Activated T-cell treated with anti-CD3 and anti-CD28 coated beads for 48 hours (primary cell): ENCODE data around the gene SEC22C.
A peak's percentile ranks its signal among the peaks of the same experiment; 100 is the strongest.
"Not testable (repeated sequence)": the region's sequence is repeated elsewhere in the genome, so short reads cannot be mapped to it uniquely, and the experiment has no call there.

Experiments
- DNase-seq: peaks from one replicate; pipeline ENCODE4 v3.0.0-alpha.2; 2020; ENCODE audit warnings: low read depth

The SEC22C gene, protein sequence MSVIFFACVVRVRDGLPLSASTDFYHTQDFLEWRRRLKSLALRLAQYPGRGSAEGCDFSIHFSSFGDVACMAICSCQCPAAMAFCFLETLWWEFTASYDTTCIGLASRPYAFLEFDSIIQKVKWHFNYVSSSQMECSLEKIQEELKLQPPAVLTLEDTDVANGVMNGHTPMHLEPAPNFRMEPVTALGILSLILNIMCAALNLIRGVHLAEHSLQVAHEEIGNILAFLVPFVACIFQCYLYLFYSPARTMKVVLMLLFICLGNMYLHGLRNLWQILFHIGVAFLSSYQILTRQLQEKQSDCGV

DNA sequence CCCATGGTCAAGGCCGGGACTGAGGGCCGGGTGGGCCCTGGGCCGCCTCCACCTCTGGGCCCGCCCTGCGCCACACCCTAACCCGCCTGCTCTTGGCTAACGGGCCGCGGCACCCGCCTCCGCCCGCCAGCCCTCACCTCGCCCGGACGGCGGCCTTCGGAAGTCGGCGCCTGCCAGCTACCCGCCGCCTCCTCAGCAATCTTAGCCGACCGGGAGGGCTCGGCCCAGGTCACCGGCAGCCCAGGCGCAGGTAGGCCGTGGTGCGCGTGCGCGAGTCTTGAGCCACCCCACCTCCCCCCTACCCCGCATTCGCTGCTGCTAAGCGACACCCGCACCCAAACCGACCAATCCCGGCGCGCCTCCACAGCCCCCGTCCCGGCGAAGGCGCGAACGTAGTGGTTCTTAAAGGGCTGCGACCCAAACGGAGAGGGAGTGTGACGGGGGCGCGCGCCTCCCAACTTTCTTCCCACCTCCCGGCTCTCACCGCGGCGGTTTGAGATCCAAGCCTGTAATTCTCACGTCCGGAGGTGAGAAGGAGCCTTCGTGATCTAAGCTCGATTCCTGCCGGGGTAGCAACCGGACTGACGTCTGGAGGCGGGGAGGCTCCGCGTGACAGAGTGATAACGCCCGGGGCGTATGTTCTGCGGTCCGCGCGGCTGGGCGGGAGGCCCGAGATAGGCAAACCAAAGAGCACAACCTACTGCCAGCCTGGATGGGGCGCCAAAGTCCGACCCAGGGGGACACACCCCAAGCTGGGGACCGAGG, at the start of gene SEC22C:
Gene SEC22C (minus strand): TSS at position 259 of the 765 bp plus-strand sequence. CDS start 12,921 bp downstream, outside the sequence.
- DNase-seq: peak; percentile 95

DNA sequence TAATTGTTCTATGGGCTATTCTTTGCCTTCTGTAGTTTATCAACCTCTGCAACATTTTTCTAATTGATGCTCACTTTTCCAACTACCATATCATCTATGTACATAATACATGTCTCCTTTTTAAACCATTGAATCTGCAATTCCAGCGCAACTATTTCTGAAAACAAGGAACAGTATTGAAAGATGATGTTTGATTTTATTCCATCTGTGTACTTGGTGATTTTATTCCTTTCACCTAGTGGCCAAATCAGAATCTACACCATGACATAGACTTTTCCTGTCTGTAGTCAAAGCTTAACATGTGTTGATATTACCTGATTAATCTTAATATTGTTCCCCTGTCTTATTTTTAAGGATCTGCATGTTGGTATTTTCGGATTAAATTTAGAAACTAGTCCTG, 31.7 kb upstream of the SEC22C start:
- DNase-seq: no peak

DNA sequence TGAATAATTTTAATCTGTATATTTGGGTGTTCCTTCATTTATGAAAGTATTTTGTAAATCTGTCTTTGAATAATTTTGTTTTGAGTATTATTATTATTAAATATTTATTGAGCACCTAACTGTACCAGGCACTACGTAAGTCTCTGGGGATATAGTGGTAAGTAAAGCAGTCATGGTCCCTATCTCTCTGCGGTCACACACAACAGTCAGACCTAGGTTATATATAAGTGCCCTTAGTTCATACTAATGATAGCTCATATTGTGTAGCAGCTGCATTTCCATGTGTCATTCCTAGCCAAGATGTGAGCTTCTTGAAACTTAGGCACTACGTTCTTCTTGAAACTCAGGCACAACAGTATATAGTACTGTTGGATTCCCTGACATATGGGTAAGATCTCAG, 31.2 kb upstream of the SEC22C start:
- no peak for DNase-seq

DNA sequence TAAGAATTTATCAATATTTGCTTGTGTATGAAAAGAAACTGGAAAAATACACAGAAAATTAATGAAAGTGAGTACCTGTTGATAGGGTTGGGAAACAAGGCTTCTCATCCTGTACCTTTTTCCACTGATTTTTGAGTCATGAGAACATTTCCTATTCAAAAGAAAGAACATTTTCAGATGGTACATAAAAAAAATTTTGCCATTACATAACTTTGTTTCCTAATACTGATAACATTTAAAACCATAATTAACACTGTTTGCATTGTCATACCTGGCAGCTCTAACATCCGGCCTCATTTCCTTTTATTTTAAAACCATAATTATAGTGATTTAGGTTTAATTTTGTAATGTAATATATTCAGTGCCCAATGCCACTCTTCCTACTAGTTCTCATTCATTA, 30.4 kb upstream of the SEC22C start:
- DNase-seq: no peak

DNA sequence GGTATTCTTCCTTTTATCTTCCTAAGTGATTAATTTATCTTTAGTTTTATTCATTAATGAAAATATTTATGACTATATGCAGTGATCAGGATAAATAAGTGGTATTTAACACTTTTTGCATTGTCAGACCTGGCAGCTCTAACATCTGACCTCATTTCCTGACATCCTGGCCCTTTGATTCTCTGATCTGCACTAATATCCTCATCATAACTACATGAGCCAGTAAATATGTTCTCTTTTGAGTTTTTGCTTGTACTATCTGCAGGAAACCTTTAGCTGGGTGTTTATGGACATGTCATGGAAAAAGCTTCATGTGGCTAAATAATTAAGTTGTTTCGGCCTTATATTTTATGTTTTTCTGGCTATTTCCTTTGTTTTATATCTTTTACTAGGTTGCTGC, 29.2 kb upstream of the SEC22C start:
- no peak for DNase-seq

DNA sequence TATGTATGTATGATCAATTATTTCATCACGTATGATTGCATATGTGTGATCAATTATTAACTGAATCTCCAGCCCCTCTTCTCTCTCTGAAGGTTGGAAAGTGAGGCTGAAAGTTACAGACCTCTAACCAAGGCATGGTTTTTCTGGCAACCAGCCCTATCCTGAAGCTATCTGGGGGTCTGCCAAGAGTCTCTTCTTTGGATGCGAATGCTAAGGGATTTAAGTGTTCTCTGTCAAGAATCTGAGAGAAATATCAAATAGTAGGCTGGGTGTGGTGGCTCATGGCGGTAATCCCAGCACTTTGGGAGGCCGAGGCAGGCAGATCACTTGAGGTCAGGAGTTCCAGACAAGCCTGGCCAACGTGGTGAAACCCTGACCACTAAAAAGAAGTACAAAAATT, 26.8 kb upstream of the SEC22C start:
- DNase-seq: no peak

DNA sequence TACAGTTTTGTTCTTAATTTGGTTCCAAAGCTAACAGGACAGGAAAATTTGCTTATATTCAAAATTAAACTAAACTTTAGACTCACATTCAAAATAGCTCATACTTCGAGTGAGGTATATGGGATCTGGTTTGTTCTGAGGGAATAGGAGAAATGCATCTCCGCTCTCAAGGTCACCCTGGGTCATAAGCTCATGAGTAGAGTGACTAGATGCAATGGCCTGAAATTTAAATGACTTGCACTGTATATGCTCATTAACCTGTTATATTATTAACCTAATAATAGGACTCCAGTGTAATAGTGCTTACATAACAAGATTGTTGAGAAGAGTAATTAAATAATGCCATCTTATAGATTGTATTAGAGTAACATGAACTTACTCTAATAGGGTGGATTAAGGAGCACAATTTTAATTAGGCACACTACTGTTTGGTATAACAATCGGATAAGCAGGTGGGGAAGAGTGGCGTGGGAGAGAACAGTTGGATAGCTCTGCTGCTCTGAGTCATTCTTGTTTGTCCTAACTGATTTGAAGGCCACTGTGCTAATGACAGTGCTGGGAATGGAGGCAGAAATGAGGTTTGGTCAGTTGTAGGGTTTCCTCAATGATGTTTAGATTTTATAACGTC, 23.9 kb upstream of the SEC22C start:
- no peak for DNase-seq

DNA sequence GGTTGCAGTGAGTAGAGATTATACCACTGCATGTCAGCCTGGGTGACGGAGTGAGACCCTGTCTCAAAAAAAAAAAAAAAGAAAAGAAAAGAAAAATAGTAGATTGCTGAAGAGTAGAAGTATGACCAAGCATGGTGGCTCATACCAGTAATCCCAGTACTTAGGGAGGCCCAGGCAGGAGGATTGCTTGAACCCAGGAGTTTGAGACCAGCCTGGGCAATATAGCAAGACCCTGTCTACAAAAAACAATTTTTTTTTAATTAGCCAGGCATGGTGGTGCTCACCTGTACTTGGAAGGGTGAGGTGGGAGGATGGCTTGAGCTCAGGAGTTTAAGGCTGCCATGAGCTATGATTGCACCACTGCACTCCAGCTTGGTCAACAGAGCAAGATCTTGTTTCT, 21.2 kb upstream of the SEC22C start:
- DNase-seq: no peak

DNA sequence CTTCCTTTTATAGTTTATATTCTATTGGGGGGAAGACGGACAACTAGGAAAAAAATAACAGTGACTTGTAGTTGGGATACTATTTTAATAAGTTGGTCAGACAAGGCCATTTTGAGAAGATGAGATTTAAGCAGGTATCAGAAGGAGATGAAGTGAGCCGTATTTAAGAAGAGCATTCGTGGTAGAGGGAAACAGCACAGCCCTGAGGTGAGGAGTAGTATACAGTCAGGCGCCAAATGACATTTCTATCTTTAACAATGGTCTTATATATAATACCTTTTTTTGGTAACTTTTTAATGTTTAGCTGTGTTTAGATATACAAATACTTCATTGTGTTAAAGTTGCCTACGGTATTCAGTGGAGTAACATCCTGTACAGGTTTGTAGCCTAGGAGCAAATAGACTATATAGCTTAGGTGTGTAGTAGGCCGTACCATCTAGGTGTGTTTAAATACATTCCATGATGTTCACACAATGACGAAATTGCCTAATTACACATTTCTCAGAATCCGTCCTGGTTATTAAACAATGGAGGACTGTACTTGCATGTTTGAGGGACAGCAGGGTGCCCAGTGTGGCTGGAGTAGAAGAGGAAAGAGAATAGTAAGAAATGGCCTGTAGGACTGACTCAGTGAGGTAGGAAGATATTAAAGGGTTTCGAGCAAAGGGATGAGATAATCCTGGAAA, 20.3 kb upstream of the SEC22C start:
- no peak for DNase-seq

DNA sequence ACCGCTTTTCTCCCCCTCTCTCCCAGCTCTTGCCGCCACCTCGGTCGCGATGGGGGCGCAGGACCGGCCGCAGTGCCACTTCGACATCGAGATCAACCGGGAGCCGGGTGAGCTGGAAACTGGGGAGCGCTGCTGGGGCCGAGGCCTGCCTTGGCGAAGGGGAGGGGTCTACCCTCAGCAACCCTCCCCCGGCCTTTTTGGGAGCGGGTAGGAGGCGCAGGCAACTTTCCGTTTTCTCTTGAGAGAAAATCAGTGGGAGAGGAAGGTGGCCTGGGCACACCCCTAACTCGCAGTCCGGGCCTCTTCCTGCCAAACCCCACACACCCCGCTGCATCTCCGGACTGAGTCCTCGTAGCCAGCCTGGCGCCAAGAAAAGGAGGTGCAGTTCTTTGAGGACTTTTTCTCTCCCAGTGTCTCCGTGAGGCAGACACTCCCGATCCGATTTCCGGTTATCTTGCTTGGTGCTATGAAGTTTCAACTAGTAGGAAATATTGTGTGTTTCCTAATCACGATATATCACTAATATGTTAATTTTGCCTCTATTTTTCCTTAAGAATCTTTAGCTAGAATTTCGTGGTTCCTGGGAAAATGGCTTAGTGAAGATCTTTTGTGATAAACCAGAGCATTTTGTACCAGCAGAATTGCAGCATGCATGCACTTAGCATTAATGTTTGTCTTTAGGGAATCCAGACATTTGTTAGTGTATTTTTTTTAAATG, 19.4 kb upstream of the SEC22C start:
- DNase-seq: peak; percentile 53

DNA sequence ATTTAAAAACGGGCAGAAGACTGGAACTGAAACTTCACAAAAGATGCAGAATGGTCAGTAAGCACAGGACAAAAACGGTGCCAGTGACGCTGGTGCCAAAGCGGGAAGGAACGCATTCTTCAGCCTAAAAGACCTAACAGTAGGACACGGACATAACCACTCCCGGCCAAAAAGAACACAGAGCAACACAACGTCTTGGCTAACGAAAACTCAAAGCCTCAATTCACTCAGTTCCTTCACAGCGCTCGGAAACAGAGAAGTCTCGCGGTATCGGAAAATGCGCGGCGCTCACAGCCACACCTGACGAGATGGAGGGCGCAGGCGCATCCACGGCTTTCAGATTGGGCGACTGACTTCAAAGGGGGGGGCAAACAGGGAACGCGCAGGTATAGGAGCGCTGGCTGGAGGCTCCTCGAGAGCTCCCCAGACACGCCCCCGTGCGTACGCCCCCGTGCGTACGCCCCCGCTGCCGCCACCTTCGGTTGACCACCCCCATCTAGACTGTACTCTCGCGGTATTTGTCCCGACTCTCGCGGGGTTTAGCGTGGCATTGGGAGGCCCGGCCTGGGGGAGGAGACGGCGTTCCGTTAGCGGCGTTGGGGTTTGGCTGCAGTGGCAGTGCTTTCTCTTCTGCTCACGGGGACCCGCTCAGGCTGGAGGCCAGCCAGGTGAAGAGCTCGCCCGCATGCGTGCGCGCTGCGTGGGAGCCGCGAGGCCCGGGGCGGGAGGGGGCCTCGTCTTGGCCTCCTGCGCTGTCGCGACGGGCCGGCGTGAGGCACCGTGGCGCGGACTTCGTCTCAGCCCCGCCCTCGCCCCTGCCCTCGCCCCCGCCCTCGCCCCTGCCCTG, 18.6 kb upstream of the SEC22C start, which contains the start of gene NKTR:
Gene NKTR (plus strand): TSS at position 576 of the 847 bp plus-strand sequence. CDS start 321 bp downstream, outside the sequence.
- peak; percentile 98 for DNase-seq

DNA sequence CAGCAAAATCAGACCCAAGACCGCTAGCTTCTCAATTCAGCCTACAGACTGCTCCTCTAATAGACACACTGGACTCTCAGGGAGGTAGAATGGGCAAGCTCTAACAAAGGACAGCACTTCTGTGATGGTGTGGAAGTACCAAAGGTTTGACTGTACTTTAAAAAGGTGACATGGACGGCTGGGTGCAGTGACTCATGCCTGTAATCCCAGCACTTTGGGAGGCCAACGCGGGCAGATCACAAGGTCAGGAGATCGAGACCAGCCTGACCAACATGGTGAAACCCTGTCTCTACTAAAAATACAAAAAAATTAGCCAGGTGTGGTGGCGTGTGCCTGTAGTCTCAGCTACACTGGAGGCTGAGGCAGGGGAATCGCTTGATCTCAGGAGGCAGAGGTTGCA, 15.3 kb upstream of the SEC22C start:
- not testable (repeated sequence) for DNase-seq

DNA sequence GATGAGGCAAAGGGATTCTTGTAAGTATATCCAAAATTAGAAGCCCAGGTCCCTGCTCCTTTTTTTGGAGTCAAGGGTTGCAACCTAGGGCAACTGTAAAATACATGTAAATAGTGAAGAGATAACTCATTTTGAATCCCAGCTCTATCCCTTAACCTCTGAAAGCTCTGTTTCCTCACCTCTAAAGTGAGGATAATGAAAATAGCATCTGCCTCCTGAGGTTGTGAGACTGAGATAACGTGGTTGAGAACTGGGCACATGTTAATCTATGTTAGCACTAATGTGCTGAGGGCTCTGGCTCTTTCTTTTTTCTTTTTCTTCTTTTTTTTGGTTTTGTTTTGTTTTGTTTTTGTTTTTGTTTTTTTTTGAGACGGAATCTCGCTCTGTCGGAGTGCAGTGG, 13.9 kb upstream of the SEC22C start:
- DNase-seq: no peak

DNA sequence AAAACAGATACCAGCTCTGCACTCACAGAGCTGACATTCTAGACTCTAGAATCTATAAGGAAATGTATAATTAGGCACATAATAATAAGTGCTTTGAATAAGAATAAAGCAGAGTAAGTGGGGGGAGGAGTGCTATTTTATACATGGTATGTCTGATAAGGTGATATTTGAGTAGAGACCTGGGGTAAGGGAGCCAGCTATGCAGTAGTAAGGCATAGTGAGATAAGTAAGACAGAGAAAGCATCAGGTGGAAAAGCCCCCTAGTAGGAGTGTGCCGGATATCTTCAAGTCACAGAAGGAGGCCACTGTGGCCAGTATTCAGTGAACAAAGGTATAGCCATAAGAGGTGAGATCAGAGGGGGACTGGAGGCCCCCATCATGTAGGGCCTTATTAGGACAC, 11.9 kb upstream of the SEC22C start:
- DNase-seq: no peak

DNA sequence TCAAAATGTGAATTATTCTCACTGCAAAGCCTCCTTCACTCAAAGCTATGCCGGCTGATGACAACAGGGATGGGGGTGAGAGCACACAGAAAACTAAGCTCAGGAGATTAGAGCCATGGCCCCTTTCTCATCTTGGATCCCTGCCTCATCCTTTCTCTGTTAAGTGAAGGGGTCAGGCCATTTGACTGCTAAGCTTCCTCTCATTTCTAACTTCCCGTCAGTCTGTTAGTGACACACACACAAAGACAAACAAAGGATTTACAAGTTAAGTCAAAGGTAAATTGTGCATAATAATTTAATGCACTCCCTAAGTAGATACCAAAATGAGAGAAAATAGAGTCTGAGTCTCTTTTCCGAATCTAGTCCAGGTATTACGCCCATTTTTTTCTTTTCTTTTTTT, 10.0 kb upstream of the SEC22C start:
- no peak for DNase-seq

DNA sequence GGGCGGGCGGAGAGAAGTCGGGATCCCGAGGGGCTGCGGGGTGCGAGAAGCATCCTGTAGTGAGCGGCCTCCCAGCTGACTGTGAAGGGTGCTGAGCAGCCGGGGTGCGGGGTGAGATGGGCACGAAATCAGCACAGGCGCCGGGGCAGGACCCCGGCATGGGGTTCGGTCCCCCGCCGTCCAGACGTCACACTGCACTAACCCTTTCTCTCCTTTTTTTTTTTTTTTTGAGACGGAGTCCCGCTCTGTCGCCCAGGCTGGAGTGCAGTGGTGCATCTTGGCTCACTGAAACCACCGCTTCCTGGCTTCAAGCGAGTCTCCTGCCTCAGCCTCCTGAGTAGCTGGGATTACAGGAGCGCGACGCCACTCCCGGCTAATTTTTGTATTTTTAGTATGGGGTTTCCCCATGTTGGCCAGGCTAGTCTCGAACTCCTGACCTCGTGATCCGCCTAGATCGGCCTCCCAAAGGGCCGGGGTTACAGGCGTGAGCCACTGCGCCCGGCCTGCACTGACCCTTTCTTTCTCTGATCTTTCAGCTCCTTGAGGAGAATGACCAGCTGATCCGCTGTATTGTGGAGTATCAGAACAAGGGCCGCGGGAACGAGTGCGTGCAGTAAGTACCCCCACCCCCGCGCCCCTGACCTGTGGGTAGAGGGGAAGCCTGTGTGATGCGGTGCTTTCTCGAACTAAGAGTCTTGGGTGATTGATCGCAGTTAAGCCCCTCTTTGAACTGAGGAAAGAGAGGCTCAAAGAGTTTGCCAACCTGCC, 9.4 kb upstream of the SEC22C start:
- no peak for DNase-seq

DNA sequence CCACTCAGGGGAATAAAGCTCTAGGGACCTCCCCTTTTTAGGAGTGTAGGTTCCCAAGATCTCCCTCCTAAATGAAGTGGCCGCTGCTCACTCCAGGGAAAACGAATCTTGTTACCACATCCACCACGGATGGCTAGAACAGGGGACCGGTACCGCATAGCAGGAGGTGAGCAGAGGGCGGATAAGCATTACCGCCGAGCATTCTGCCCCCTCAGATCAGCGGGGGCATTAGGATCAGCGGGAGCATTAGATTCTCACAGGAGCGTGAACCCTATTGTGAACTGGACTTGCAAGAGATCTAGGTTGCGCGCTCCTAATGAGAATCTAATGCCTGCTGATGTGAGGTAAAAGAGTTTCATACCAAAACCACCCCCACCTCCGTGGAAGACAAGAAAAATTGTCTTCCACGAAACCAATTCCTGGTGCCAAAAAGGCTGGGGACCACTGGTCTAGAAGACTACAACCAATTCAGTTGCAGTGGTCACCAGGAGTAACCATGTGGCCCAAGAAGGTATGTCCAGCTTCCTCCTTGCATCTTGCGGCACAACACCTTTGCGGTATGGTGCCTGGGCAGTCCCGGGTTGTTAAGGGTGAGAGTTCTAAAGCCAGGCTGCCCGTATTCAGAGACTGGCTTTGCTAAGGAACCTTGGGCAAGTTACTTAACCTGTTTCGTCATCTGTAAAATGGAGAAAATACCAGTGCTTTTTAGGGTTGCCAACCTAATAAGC, 7.8 kb upstream of the SEC22C start:
- DNase-seq: no peak

DNA sequence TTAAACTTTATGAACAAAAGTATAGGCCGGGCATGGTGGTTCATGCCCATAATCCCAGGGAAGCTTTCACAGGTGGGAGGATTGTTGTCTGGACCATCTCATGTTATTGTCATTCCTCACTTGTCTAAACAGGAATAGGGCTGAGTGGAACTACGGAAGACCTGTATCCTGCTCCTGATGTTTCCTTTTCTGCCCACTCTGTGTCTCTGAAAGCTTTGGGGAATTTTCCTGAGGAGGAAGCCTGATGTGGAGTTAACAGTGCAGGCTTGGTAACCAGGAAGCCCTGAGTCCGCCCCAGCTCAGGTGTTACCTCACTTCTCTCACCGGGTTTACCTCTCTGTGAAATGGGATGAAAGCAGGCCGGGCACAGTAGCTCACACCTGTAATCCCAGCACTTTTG, 6.9 kb upstream of the SEC22C start:
- DNase-seq: no peak

DNA sequence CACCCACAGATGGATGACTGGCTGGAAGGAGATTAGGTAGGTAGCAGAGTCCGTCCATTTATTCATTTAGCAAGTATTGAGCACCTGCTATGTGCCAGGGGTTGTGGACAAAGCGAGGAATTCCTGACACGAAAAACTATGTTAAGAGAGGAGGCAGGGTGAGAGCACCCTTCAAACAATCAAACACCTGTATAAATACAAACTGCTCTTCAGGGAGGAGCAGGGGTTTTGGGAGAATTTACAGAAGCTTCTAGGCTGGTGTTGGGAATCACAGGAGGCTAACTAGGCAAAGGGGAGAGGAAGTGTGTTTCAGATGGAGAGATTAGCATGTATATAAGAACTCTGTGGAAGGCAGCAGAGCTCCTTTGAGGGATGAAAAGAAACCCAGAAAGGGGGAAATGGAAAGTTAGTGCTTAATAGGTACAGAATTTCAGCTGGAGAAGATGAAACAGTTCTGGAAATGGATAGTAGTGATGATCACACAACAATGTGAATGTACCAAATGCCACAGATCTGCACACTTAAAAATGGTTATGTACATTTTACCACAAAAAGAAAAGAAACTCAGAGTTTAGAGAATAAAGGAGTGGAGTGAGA, 805 bp upstream of the SEC22C start:
- no peak for DNase-seq
